SHP77 (cell line): Measurements from ENCODE around the gene KAZN.

Experiments
- DNase-seq, 2 experiments: peaks; one replicate each; lab custom pipeline; 2025; lab: John Stamatoyannopoulos, UW

KAZN gene

DNA sequence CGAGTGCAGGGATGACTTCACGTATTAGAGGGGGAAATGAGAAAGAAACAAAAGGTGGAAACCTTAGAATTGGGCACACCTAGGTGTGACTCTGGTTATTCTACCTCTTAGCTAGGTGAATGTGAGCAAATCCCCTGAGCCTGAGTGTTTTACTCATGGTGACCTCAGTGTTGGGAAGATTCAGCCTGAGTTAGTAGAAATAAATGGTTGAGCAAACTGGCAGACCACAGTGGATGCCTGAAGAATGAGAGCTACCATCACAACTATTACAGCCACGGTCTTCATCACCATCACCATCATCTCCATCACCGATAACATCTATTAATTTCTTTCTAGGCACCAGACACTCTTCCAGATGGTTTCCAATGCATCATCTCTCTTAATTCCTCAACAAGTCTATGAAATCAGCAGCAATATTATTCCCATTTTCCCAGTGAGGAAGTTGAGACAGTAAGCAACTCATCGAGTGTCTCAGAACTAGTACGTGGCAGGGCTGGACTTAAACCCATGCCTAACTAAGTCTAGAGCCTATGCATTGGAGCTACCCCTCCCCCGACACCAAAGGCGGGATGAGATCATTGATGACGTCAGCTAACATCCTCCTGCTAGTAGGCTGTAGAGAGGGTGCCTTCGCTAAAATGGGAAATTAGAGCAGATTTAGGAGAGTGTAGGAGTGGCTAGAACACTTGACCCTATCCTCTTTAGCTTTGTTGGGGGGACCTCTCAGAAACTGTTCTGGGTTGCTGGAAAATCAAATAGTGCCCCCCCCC, 7.9 kb upstream of the KAZN start:
- DNase-seq = no peak

DNA sequence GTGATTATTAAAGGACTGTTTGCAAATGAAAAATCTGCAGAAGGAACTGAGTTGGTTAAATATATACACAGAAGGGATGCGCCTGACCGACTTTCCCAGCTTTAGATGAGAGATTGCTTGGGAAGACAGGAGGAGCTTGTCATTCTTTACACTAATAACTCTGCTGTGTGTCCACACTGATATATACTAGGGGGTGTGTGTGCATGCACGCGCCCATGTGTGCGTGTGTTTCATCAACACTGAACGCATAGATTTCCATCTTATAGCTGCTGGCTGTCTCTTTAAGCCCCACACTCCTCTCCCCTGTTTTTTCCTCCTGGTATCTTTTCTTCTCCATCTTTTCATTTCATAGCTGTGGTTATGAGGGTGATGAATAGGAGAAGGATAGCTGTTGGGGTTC, 6.9 kb upstream of the KAZN start:
- no peak for DNase-seq

DNA sequence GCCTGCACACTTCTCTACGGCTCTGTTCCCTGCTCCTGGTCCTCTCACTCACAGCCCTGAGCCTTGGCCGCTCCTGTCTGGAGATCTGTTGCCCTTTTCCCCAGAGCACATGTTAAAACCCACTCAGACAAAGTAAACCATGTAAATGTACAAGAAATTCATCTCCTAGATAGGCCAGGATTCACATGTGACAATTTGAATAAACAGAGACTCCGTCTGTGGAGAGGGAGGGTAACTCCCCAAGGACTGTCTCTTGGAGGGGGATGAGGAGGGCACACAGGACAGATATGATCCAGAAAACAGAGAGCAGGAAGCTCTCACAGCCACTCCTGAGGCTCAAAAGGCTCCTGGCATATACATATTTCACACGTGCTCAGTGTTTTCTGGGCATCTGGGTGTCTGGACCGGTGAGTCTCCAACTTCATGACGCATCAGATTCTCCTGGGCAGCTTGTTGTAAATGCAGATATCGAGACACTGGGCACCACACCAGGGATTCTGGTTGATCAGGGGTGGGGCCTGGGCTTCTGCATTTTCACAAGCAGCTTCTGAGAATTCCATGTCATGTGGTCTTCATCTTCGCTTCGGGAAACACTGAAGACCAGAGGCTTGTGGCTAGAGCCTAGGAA, 6.4 kb upstream of the KAZN start:
- no peak for DNase-seq

DNA sequence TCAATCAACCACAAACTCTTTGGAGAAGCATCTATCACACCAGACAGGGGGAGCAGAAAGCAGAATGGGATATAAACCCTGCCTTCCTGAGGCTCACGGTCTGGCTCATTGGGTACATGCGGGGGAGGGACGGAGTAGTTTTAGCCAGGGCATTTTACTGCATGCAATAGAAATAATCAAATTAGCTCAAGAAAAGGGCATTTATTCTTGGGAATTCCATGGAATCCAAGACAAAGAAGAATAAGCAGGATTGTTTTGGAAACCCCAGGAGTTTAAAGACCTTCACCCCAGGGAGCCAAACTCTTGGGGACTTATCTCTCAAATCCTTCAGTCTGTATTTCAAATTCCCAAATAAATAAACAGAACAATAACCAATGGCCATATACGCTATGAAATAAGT, 5.2 kb upstream of the KAZN start:
- no peak for DNase-seq

DNA sequence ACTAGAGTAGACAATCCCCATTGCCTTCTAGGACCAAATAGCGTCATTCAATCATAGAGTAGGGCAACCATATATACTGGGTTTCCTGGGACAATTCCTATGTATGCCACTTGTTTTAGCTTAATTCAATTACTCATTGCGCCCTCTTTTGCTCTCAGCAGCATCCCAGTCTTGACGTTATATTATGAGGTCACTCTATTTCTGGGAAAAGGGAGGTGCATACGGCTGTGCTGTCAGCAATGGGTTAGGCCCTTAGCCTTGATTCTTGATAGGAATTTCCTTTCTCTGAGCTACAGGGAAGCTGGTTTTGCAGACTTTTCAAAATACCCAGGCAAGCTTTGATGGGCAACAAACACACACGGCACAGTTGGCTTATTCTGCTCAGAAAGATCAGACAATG, 4.4 kb upstream of the KAZN start:
- DNase-seq = no peak

DNA sequence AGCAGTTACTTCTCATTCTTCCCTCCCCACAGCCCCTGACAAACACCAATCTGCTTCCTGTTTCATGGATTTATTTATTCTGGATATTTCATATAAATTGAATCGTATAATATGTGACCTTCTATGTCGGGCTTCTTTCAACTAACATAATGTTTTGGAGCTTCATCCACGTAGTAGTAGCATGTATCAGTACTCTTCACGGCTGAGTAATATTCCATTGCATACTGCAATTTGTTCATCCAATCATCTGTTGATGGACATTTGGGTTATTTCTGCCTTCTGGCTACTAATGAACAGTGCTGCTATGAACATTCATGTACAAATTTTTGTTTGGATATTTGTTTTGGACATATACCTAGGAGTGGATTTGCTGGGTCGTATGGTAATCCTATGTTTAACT, 1.9 kb upstream of the KAZN start:
- no peak for DNase-seq

DNA sequence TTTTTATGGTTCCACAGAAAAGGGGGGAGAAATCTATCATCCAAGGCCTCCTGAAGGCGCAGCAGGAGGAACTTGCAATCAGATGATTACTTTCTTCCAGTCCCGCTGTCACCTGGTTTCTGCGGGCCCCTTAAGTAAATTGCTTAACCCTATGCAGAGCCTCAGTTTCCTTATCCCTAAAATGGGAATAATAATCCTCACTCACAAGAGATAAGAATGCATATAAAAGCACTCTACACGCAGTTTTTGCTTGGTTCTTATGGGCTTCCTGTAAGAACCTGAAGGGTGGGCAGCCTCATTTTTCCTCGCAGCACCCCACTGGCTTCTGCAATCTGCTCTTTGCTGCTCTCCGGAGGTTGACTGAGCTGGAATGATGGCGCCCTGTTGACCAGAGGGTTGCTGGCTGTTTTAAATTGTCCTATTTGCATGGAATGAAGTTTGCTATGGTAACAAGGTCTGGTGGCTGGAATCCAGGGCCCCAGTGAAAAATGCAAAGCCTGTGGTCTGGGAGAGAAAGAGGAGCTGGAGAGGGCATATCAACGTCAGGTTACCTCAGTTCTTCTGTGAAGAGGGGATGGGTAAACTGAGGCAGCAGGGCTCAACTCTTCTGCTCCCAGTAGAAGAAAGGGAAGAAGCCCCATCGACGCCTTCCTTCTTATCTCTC, 1.0 kb upstream of the KAZN start:
- DNase-seq = no peak

DNA sequence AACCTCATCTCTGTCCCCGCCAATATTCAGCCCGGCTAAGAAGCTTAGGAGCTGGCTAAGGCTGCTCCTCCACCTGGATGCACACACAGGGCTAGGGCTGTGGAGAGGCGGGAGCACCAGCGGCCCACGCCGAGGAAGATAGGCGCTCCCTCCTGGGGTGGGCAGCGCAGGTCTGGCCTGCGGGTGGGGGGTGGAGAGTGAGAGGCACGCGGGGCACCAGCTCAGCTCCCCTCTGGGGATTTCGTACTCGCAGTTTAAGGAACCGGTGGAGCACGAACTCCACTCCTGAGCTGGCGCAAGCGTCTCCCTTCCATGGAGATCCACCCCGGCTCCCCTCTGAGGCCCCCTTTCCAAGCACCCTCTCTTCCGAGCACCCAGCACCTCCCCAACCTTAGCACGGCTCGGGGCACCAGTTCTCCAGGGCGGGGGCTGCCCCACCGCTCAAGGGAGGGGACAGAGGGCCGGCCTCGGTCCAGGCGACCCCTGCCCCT, 433 bp upstream of the KAZN start:
- DNase-seq = no peak

DNA sequence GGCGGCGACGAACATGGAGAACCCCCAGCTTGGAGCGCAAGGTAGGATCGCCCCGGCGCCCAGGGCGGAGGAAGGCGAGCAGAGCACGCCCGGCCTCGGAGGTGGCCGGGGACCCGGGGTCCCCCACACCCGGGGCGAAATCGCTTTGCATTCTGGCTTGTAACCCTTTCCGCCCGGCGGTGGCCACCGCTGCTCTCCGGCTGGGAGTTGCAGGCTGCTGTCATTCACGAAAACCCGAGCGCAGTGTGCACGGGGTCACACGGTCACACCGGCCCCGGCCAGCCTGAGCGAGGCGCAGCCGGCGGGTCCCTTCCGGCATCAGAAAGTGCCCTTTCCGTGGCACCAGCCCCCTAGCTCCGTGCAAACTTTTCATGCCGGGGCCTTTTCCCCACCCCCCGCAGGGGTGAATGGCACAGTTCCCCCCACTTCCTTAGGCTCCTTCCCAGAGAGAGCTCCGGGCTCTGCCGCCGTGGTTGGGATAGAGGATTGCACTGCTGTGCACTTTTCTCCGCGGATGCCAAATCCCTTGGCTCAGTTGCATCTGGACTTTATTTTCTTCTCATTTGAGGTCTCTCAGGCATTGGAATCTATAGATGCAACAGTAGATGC, 802 bp downstream of the KAZN start:
- DNase-seq = no peak

- DNase-seq = no peak
Measured at GRCh38 chr1:14599800-14600199, 1.3 kb downstream of the KAZN start.

DNA sequence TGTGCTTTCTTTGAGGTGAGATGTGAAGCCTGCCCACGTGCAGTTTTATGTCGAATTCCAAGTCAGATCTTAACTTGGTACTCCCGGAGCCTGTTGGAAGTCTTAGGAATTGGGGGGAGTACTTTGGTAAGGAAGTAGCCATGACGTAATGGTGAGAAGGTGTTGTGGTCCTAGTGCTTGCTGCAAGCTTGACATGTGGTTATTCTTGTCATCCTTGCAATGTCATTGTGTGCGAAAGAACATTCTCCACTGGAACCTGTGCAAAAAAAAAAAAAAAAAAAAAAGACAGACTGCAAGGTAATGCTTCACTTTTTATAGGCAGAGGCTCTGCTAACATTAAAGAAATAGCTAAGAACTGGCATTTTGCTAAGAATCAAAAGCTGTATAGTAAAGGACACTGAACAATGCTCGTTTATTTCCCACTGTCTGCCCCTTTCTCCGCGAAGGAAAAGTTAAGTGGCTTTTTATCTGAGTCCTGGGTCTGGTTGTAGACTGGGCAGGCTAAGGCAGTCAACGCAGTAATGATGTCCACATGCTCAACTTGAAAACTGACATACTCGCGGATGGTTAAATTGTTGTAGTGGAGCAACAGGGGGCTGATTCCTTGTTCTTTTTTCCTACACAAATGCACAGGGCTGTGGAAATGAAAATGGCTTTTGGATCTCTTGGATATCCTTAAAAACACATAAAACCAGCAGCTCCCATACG, 2.1 kb downstream of the KAZN start:
- DNase-seq = no peak

DNA sequence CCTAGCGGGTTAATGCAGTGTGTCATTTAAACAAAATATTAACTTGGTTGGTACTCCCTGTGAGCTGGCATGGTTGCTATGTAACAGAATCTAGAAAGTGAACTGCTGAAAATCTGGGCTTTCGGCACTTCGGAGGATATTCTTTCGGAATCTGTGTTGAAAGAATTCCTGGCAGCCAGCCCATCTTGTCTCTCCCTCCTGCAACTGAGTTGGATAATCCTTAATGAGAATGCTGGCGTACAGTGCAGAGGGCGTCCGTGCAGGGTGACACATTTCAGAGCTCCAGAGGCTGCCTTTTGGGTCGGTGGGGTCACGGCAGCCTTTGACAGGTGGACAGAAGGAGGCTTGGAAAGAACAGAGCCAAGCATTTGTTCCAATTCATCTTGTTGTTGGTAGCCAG, 3.7 kb downstream of the KAZN start:
- DNase-seq = no peak

DNA sequence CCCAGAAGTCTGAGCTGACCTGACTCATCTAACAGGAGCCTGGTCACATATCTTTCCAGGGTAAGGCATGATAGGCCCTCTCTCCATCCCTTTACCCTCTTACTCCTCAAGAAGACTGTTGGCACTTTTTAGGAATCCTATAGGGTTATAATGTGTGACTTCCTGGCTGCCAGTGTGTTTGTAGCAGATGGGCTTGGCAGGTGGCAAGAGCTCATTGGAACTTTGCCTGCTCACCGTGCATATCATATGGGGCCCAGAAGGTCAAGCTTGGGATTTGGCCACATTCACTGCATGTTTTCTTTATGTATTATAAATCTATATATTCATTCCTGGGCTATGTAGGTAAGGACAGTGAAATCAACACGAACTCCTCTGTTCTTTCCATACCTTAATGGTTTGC, 5.2 kb downstream of the KAZN start:
- DNase-seq = no peak

DNA sequence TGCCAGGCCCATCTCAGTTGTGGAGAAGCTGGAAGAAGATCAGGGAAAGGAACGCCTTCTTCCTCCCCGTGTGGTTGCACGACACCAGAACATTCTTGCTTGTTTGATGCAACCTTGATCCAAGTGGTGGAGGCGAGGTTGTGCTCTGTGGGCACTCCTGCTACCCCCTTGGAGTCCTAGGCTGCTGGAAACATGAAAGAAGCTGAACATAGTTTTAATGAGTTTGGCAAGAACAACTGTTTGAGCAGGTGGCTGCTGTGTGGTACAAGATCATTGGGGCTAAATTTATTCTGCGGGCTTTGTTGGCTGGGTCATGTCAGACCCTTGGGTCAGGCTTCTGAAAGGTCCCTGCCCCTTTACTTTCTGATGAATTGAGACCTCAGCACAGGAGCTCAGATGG, 5.9 kb downstream of the KAZN start:
- no peak for DNase-seq

DNA sequence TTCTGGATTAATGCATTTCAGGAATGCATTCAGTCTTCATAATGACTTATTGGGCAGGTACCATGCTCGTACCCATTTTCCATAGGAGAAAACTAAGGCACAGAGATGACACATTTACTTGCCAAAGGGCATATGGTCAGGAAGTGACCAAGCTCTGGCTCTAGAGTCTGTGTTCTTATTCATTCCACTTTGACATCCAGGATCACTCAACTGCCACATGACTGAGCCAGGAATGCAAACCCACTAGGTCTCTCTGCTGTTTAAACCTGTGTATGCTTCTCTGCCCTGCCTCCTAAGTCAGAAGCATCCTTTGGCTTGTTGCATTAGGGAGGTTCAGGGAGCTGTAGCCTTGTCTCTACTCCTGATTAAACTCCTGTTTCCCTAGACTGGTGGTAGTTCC, 7.5 kb downstream of the KAZN start:
- DNase-seq = no peak

DNA sequence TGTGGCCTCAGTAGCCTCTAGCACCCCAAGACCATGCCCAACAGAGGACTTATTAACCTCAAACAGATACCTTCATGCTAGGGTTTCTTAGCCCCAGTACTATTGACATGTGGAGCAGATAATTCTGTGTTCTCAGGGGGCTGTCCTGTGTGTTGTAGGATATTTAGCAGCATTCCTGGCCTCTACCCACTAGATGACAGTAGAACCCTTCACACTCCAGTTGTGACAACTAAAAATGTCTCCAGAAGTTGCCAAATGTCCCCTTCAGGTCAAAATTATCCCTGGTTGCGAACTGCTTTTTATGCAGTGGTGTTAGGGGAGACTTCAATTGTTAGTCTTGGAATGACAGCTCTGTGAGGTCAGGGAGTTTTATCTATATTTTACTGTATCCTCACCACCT, 8.1 kb downstream of the KAZN start:
- no peak for DNase-seq

DNA sequence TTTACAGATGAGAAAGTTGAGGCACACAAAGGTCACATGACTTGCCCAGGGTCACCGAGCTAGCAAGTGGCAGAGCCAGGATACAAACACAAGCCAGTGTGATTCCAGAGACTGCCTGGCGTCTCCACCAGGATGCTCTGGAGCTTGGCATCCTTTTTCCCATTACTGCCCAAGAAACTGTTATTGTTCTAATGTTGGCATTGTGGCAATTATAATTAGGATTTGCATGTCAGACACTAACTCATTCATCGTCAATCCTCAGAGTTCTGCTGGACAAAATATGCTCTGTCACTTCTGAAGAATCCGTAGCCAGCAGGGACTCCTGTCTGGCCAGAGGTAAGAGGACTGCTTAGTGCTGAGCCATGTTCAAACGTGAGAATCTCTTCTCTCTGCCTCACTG, 8.8 kb downstream of the KAZN start:
- no peak for DNase-seq

GRCh38 chr1:14608308-14608707, 9.8 kb downstream of the KAZN start:
- DNase-seq = no peak

DNA sequence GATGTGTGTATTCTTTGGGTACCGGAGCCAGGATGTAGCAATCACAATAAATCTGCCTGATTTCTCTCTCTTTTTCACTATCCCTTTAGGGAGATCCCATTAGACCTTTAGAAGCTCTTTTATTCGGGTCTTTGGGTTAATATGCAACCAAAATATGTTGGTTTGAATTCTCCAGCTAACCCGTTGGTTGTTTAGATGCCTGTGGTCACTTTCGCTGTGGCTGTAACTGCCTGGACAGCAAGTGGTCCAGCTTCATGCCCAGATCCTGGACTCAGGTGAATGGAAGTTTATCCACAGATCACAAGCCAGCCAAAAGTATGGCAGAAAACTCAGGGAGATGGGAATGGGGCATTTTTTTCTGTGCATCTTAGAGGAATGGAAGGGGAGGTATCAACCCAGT, 12.3 kb downstream of the KAZN start:
- no peak for DNase-seq

DNA sequence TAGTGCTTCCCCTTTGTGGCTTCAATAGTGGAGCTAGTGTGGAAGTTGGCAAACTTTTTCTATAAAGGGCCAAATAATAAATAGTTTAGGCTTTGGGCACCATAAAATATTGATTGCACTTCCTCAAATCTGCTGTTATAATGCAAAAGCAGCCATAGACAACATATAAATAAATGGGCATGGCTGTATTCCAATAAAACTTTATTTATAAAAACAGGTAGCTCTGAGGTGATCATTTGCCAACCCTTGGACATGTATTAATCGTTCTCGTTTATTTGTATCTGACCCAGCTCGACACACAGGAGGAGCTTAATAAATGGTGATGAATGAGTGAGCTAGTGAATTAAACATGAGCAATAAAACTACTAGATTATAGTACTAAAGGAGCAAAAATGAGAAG, 13.3 kb downstream of the KAZN start:
- no peak for DNase-seq

- DNase-seq = no peak
Measured at GRCh38 chr1:14612256-14612655, 13.8 kb downstream of the KAZN start.

DNA sequence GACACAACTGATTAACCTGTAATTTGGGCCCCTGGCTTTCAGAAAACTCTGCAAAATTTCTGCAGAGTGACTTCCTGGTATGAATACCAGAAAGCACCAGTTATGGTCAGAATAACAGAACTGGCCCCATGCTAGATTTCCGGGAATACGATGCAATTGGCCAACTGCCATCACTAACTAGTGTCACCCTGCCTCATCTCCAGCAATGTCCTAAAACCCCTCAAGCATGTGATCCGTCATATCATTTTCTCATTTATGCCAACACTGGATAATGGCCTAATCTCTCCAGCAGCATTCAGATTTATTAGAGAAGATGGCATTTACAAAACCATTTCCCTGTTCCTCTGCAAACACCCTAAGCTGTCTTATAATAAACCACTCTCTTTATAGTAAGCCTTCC, 15.4 kb downstream of the KAZN start:
- DNase-seq = no peak
